ENCODE measurements around the gene STK32B. TPM values are rescaled to one million over a fixed set of nuclear protein-coding genes. Genes with fewer than 3 reads are reported as not detected.

The STK32B gene
- total and polyA plus RNA-seq, 2 donors (not counting 3 experiments of a cell fraction or from before 2014, with no cell fraction given), result 5.6 to 7.8 TPM

DNA sequence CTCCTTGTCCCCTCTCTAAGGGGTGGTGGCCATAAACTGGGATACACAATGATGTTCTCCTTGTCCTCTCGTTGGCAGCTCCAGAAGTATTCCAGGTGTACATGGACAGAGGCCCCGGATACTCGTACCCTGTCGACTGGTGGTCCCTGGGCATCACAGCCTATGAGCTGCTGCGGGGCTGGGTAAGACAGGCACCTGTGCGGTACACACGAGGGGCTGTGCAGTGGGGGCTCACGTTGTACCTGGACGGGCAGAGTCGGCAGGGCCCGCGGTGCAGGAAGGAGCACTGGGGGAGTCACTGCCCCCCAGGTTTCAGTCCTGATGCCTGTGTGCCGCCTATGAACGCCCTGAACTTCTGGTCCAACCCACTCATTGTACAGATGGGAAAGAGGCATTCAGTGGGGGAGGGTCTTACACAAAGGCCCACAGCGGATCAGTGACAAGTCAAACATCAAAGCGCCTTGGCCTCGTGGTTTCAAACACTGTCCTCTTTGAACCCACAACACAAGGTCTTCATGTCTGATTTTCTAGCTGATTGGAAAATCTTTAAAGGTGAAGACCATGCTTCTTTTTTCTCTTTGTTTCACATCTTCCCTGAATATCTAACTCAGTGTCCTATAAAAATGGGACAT lies 395.4 kb downstream of the STK32B start:
- CTCF ChIA-PET, result no interaction called here
- no TSS peak for BruUV-seq (replicated peaks)
- FAIRE-seq, result no peak

More for the DNA sequence above, 395.4 kb downstream of the STK32B start:
- H3K9me3 ChIP-seq (replicated peaks; ENCODE audit: control insufficient read depth, insufficient read depth, low read length), result no peaks in the 10 kb centered on the region
- no peak overlapping the region for H3K27ac ChIP-seq (ENCODE audit: insufficient read depth, low read depth, low read length)
- no peak for DNase-seq (ENCODE audit: low read depth, low spot score)
- H3K9ac ChIP-seq (replicated peaks; ENCODE audit: extremely low read depth, insufficient read depth, low read length), result no peak overlapping the region
- dilution Hi-C loops (cut with MboI; ENCODE audit: extremely low pct_ligation_motif_present, low sequenced_read_pairs), result no loop called here
- intact Hi-C loops (cut with micrococcal nuclease), result no loop called here
- no peaks in the 10 kb centered on the region for H3K9me1 ChIP-seq (replicated peaks; ENCODE audit: control insufficient read depth, extremely low read depth, insufficient read depth, low read length)
- no peak overlapping the region for H3K4me2 ChIP-seq (ENCODE audit: insufficient read depth, low read length)
- H2AFZ ChIP-seq (ENCODE audit: low read depth, low read length), result no peak overlapping the region
- H4K20me1 ChIP-seq (replicated peaks; ENCODE audit: control insufficient read depth, extremely low read depth, insufficient read depth, low read length), result no peaks in the 10 kb centered on the region
- no peaks in the 10 kb centered on the region for H3K36me3 ChIP-seq (ENCODE audit: control insufficient read depth in 2 of 2, extremely low read depth in 1 of 2, insufficient read depth in 2 of 2, low read length in 2 of 2)
- no peak overlapping the region for H3K4me3 ChIP-seq (replicated peaks in 1 of 3; ENCODE audit: insufficient read depth in 1 of 3, low read depth in 1 of 3, low read length in 3 of 3)
- H3K4me1 ChIP-seq (ENCODE audit: control insufficient read depth, extremely low read depth, insufficient read depth, low read length), result no peaks in the 10 kb centered on the region
- no peak for TF ChIP-seq GATA2 (IDR thresholded peaks at IDR 0.05; ENCODE audit: insufficient read depth, insufficient read length, low read depth, low read length)
- no peak for TF ChIP-seq CTCF (IDR thresholded peaks at IDR 0.05; ENCODE audit: extremely low read depth in 1 of 2, insufficient read depth in 1 of 2, low read depth in 1 of 2, low read length in 2 of 2)
- TF ChIP-seq POLR2A (IDR thresholded peaks at IDR 0.05; ENCODE audit: low read depth, low read length), result no peak
- TF ChIP-seq MYC (IDR thresholded peaks at IDR 0.05; ENCODE audit: low read depth, low read length), result no peak
- no peak for TF ChIP-seq POLR2AphosphoS5 (IDR thresholded peaks at IDR 0.05; ENCODE audit: insufficient read depth, low read depth, low read length)
- TF ChIP-seq EZH2 (IDR thresholded peaks at IDR 0.05; ENCODE audit: borderline replicate concordance, low read depth, low read length, severe bottlenecking), result no peak
- TF ChIP-seq FOS (IDR thresholded peaks at IDR 0.05; ENCODE audit: borderline replicate concordance, insufficient read depth, low read length), result no peak
- TF ChIP-seq JUN (IDR thresholded peaks at IDR 0.05; ENCODE audit: borderline replicate concordance, insufficient read depth, insufficient read length, low read depth), result no peak
- TF ChIP-seq, protein P1, sequence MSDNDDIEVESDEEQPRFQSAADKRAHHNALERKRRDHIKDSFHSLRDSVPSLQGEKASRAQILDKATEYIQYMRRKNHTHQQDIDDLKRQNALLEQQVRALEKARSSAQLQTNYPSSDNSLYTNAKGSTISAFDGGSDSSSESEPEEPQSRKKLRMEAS (IDR thresholded peaks at IDR 0.05; ENCODE audit: insufficient read depth, insufficient read length), result no peak
- POLR2A ChIA-PET, result no interaction called here
- no peaks in the 10 kb centered on the region for H3K27me3 ChIP-seq (ENCODE audit: control insufficient read depth in 2 of 2, insufficient read depth in 2 of 2, low read length in 2 of 2)
- H3K79me2 ChIP-seq (ENCODE audit: control insufficient read depth, insufficient read depth, low read length), result no peaks in the 10 kb centered on the region

All from endothelial cell of umbilical vein (primary cell).